Upper lobe of left lung (tissue), 4 donors: ENCODE measurements around the gene SYT7.

ENCODE experiments used
- CTCF ChIP-seq, 6 experiments: fragments of 450-650 bp in 4 of 6; fragments of 200-600 bp in 2 of 6; sonication (generic) in 2 of 6; IDR thresholded peaks; one replicate each; pipeline ENCODE4 v1.5.1; 2016 to 2019; ENCODE audit warnings: antibody characterized with exemption in 6 of 6
- EP300 ChIP-seq, 4 donors: sonication (generic); formaldehyde crosslinking; IDR thresholded peaks; one replicate each; pipeline ENCODE4 v1.5.1; 2017; ENCODE audit warnings: antibody characterized with exemption in 4 of 4, control low read depth in 2 of 4
- POLR2AphosphoS5 ChIP-seq, 2 donors: sonication (generic); formaldehyde crosslinking; IDR thresholded peaks; one replicate each; pipeline ENCODE4 v1.5.1; 2017; ENCODE audit warnings: antibody characterized with exemption in 2 of 2

GRCh38 chr11:61541598-61541997 lies 39.3 kb downstream of the SYT7 start:
- TF ChIP-seq CTCF (IDR thresholded peaks at IDR 0.05), result no peak
- TF ChIP-seq POLR2AphosphoS5 (IDR thresholded peaks at IDR 0.05), result no peak
- TF ChIP-seq EP300 (IDR thresholded peaks at IDR 0.05), result no peak
